ENCODE data around the gene EVI5. TPM values are rescaled to one million over a fixed set of nuclear protein-coding genes. Genes with fewer than 3 reads are reported as not detected.
"Not testable (repeated sequence)": the region's sequence is repeated elsewhere in the genome, so short reads cannot be mapped to it uniquely, and the experiment has no call there.

The EVI5 gene
- polyA plus RNA-seq, 2 of the 4 experiments (the other 2 are of a cell fraction): 10.2 to 10.4 TPM

DNA sequence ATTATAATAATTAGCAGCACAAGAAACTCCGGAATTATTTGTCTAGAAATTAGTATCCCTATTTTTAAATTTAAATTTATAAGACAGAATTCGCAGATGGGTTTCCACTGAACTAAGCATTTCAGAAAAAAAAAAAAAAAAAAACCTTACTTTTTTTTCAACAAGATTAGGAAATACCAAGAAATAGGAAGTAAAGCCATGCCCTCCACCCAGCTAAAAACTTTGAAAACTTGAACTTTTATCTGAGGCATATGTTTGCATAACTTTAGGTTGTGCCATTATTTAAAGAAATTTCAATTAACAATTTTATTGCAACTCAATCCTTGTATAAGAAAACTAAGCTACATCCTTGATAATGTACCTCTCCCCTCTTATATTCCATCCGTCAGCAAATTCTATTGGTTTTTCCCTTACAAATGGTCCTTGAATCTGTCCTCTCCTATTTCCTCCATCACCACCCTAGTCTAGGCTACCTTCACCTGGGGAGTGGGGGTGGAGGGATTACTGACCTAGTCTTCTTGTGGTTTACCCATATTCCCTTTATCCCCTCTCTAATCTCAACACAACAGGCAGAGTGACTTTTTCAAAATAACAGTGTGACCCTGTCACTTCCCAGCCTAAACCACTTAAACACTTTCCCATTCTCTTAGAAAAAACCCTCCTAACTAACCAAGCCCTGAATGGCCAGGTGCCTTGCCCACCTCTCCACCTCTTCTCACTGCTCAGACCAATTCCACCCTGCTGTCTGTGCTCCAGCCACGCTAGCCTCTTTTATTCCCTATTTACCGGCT, 1.4 kb upstream of the EVI5 start:
- 80% methylated on average over 5 of the region's 5 CpGs for WGBS (ENCODE audit: missing lambda C conversion rate)

DNA sequence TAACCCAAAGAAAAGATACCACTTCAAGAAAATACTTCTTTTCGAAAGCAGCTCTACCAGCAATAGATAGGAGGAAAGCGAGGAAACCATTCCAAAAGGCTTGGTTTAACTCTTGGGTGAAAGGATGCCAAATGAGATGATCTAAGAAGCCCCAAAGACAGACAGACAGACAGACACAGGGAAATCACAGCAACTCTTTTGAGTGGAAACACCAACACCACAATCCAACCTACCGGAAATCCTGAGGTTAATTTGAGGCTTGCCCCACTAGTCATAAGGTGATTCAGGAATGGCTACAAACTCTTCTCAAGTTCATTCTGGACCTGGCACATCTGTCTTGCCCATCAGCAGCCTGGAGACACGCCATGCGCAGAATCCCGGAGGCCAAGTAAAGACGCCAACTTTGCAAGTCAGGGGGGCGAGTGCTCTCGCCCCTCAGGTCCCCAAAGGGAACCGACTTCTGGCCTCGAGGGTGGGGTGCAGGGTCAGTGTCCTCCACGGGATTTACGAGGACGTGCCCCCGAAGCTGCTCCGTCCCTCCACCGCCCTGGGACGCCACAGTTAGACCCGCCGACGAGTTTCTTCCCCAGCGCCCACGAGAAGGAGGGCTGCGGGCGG, 778 bp downstream of the EVI5 start:
- H3K27ac ChIP-seq: peak overlapping the region; percentile 94
- H3K9me3 ChIP-seq: no peaks in the 10 kb centered on the region
- peak overlapping the region; percentile 95 for H3K4me2 ChIP-seq
- no peak for FAIRE-seq
- 25% methylated on average over 5 of the region's 25 CpGs for WGBS (ENCODE audit: missing lambda C conversion rate)
- ChIA-PET POLR2A (interaction anchor here (0.7 to 2.7 kb wide), 4 partner anchors 20 to 48 kb away, joined by 4 to 11 read pairs (median 6); partner anchors contain the start of gene RPL5), CTCF (interaction anchor here (0.6 to 2.4 kb wide), 4 partner anchors 27 to 81 kb away, joined by 3 to 5 read pairs (median 3); partner anchors contain the start of gene RPL5)
- peak; percentile 20 to 25 for DNase-seq (ENCODE audit: low read depth in 1 of 2, low spot score in 1 of 2)
- peak overlapping the region; percentile 95 for H3K4me3 ChIP-seq
- peak in 1 of 2 experiments; percentile 23; a peak in 3 of 6 replicates for ATAC-seq
- 0 out of 3 replicates have a peak, but pooled peaks cover 3% of the 10 kb centered on the region for H3K4me1 ChIP-seq
- TF ChIP-seq EP300 (IDR thresholded peaks at IDR 0.05) (no peak), TP53 (CRISPR knock-in tag; IDR thresholded peaks at IDR 0.05) (no peak), RARB (CRISPR knock-in tag; IDR thresholded peaks at IDR 0.05) (no peak), GATA3 (IDR thresholded peaks at IDR 0.05; ENCODE audit: borderline replicate concordance) (no peak), KDM5A (IDR thresholded peaks at IDR 0.05) (no peak), EHMT2 (IDR thresholded peaks at IDR 0.05; ENCODE audit: low read depth) (no peak), MAFK (IDR thresholded peaks at IDR 0.05; ENCODE audit: partially characterized antibody) (no peak)
- TF ChIP-seq, protein P1, sequence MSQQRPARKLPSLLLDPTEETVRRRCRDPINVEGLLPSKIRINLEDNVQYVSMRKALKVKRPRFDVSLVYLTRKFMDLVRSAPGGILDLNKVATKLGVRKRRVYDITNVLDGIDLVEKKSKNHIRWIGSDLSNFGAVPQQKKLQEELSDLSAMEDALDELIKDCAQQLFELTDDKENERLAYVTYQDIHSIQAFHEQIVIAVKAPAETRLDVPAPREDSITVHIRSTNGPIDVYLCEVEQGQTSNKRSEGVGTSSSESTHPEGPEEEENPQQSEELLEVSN (IDR thresholded peaks at IDR 0.05; ENCODE audit: borderline replicate concordance, low read depth): no peak
- TF ChIP-seq, protein P2, sequence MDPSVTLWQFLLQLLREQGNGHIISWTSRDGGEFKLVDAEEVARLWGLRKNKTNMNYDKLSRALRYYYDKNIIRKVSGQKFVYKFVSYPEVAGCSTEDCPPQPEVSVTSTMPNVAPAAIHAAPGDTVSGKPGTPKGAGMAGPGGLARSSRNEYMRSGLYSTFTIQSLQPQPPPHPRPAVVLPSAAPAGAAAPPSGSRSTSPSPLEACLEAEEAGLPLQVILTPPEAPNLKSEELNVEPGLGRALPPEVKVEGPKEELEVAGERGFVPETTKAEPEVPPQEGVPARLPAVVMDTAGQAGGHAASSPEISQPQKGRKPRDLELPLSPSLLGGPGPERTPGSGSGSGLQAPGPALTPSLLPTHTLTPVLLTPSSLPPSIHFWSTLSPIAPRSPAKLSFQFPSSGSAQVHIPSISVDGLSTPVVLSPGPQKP (IDR thresholded peaks at IDR 0.05; ENCODE audit: low read depth, low read length): no peak
- TF ChIP-seq, protein P3, sequence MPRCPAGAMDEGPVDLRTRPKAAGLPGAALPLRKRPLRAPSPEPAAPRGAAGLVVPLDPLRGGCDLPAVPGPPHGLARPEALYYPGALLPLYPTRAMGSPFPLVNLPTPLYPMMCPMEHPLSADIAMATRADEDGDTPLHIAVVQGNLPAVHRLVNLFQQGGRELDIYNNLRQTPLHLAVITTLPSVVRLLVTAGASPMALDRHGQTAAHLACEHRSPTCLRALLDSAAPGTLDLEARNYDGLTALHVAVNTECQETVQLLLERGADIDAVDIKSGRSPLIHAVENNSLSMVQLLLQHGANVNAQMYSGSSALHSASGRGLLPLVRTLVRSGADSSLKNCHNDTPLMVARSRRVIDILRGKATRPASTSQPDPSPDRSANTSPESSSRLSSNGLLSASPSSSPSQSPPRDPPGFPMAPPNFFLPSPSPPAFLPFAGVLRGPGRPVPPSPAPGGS (IDR thresholded peaks at IDR 0.05): no peak

More for the DNA sequence above, 1.4 kb upstream of the EVI5 start:
- no peak for TF ChIP-seq ESRRA (IDR thresholded peaks at IDR 0.05; ENCODE audit: borderline replicate concordance, low read length)
- no peak for TF ChIP-seq TFCP2L1 (CRISPR knock-in tag; IDR thresholded peaks at IDR 0.05)
- peak; percentile 21 for TF ChIP-seq MAFK (IDR thresholded peaks at IDR 0.05; ENCODE audit: partially characterized antibody)
- Histone ChIP-seq H3K9me3 (no peaks in the 10 kb centered on the region), H3K4me3 (peak overlapping the region; percentile 95; the same call in 1 of the 3 replicates), H3K4me2 (peak overlapping the region; percentile 95), H3K4me1 (0 out of 3 replicates have a peak, but pooled peaks cover 3% of the 10 kb centered on the region), H3K27ac (no peak overlapping the region)
- POLR2A ChIA-PET: interaction anchor here (1.0 to 2.7 kb wide), 2 partner anchors 37 to 46 kb away, joined by 3 to 11 read pairs; partner anchors contain the start of gene RPL5
- DNase-seq (ENCODE audit: low read depth in 1 of 2, low spot score in 1 of 2): no peak
- no peak for FAIRE-seq
- no peak for ATAC-seq
- CTCF ChIA-PET: interaction anchor here (0.6 kb wide), 1 partner anchor 40 kb away, joined by 3 read pairs; no protein-coding TSS in a partner anchor

DNA sequence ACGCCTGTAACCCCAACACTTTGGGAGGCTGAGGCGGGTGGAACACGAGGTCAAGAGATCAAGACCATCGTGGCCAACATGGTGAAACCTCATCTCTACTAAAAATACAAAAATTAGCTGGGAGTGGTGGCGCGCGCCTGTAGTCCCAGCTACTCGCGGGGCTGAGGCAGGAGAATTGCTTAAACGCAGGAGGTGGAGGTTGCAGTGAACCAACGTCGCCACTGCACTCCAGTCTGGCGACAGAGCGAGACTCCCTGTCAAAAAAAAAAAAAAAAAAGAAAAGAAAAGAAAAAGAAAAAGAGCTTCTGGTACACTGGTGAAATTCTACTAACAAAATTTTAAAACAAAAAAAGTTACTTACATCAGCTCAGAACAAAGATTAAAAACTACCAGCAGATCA, 1.4 kb downstream of the EVI5 start:
- not testable (repeated sequence) for H3K9me3 ChIP-seq, H3K4me1 ChIP-seq, FAIRE-seq, ATAC-seq, H3K27ac ChIP-seq
- ChIA-PET POLR2A (interaction anchor here (0.7 to 1.8 kb wide), 3 partner anchors 15 to 34 kb away, joined by 6 to 9 read pairs (median 6); no protein-coding TSS in a partner anchor), CTCF (interaction anchor here (0.6 to 2.4 kb wide), 2 partner anchors 48 to 81 kb away, joined by 3 to 5 read pairs; partner anchors contain the start of gene RPL5)
- peak in 1 of 2 experiments; percentile 8 for DNase-seq (ENCODE audit: low read depth in 1 of 2, low spot score in 1 of 2)
- 87% methylated on average over 14 of the region's 14 CpGs for WGBS (ENCODE audit: missing lambda C conversion rate)
- Histone ChIP-seq H3K4me3 (peak overlapping the region; percentile 95), H3K4me2 (peak overlapping the region; percentile 95)

DNA sequence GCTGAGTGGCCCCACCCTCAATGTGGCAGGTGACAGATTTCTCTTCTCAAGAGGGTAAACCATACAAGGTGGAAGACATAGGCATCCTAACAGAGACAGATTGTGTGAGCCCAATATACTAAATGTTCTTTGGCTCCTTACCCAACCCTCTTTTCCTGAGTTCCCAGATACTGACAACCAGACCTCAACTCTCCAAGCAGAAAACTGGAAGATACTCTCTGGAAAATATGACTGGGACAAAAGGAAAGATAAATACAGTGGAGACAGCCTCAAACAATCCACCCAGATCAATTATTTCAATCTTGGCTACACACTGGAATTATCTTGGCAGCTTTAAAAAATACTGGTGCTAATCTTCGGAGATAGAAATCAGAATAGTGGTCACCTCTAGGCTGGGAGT, 6.5 kb downstream of the EVI5 start:
- ChIA-PET POLR2A (no interaction called here), CTCF (interaction anchor here (0.7 to 1.3 kb wide), 2 partner anchors 30 to 186 kb away, joined by 3 to 5 read pairs; no protein-coding TSS in a partner anchor)
- no peak overlapping the region for H3K4me2 ChIP-seq
- no peak overlapping the region for H3K4me3 ChIP-seq
- DNase-seq (ENCODE audit: low read depth in 1 of 2, low spot score in 1 of 2): no peak
- TF ChIP-seq, protein P4, sequence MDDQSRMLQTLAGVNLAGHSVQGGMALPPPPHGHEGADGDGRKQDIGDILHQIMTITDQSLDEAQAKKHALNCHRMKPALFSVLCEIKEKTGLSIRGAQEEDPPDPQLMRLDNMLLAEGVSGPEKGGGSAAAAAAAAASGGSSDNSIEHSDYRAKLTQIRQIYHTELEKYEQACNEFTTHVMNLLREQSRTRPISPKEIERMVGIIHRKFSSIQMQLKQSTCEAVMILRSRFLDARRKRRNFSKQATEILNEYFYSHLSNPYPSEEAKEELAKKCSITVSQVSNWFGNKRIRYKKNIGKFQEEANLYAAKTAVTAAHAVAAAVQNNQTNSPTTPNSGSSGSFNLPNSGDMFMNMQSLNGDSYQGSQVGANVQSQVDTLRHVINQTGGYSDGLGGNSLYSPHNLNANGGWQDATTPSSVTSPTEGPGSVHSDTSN (IDR thresholded peaks at IDR 0.05): no peak
- no peak for TF ChIP-seq HOXB5 (CRISPR knock-in tag; IDR thresholded peaks at IDR 0.05)
- no peak for TF ChIP-seq CHD4 (IDR thresholded peaks at IDR 0.05; ENCODE audit: borderline replicate concordance)
- TF ChIP-seq ESRRA (IDR thresholded peaks at IDR 0.05; ENCODE audit: borderline replicate concordance, low read length): no peak
- no peak for TF ChIP-seq GATA3 (IDR thresholded peaks at IDR 0.05; ENCODE audit: borderline replicate concordance)
- no peak for TF ChIP-seq RAD21 (conservative IDR thresholded peaks at IDR 0.05 in 1 of 2, IDR thresholded peaks at IDR 0.05 in 1 of 2)
- H3K9me3 ChIP-seq: no peaks in the 10 kb centered on the region
- 80% methylated on average over 1 of the region's 1 CpG for WGBS (ENCODE audit: missing lambda C conversion rate)
- ATAC-seq: no peak
- no peak overlapping the region for H3K27ac ChIP-seq
- no peak for FAIRE-seq
- H3K4me1 ChIP-seq: no peaks in the 10 kb centered on the region
